CD14-positive monocyte (primary cell): ENCODE data around the gene TALDO1. TPM values are rescaled to one million over a fixed set of nuclear protein-coding genes. Genes with fewer than 3 reads are reported as not detected.

Source experiments
- DNase-seq, 3 donors: peaks; one replicate each; pipeline ENCODE4 v3.0.0-alpha.2; 2011 to 2022
- H2AFZ ChIP-seq: 2 replicates; pipeline ENCODE4 v1.6.0; 2012; ENCODE audit warnings: mild to moderate bottlenecking, low read depth, low read length, inconsistent platforms; ENCODE audit not compliant: insufficient read depth, poor library complexity, severe bottlenecking
- H3K27ac ChIP-seq, 2 donors: 1 replicate in 1 of 2; 2 replicates in 1 of 2; pipeline ENCODE4 v1.5.1; 2012 to 2013; ENCODE audit warnings: low read length in 2 of 2, control low read depth in 1 of 2, inconsistent platforms in 1 of 2, low read depth in 1 of 2, mild to moderate bottlenecking in 1 of 2
- H3K27me3 ChIP-seq, 2 donors: one replicate each; pipeline versions ENCODE4 v1.6.0 to v1.6.1; 2011 to 2013; ENCODE audit warnings: low read length in 2 of 2; ENCODE audit not compliant: control insufficient read depth in 2 of 2, insufficient read depth in 2 of 2
- H3K36me3 ChIP-seq, 2 donors: replicated peaks in 1 of 2; 1 replicate in 1 of 2; 2 replicates in 1 of 2; pipeline versions ENCODE4 v1.5.1 to v1.6.1; 2012 to 2013; ENCODE audit warnings: low read length in 2 of 2, control low read depth in 1 of 2, inconsistent platforms in 1 of 2, mild to moderate bottlenecking in 1 of 2; ENCODE audit not compliant: insufficient read depth in 2 of 2, control insufficient read depth in 1 of 2
- H3K4me1 ChIP-seq, 2 donors: 1 replicate in 1 of 2; 2 replicates in 1 of 2; pipeline versions ENCODE4 v1.5.1 to v1.6.1; 2012 to 2013; ENCODE audit warnings: low read length in 2 of 2, control low read depth in 1 of 2, inconsistent platforms in 1 of 2, mild to moderate bottlenecking in 1 of 2, moderate library complexity in 1 of 2; ENCODE audit not compliant: insufficient read depth in 2 of 2, control insufficient read depth in 1 of 2
- H3K4me2 ChIP-seq: replicated peaks from 2 replicates; pipeline ENCODE3; 2012; ENCODE audit warnings: low read length, moderate library complexity, mild to moderate bottlenecking; ENCODE audit not compliant: poor library complexity, severe bottlenecking; ENCODE audit errors: extremely low read depth
- H3K4me3 ChIP-seq, 3 experiments: fragments of 200-600 bp in 1 of 3; sonication (generic) in 1 of 3; replicated peaks in 1 of 3; 1 replicate in 2 of 3; 2 replicates in 1 of 3; pipeline ENCODE4 v1.5.1; 2011 to 2013; ENCODE audit warnings: low read length in 3 of 3, mild to moderate bottlenecking in 3 of 3, control low read depth in 2 of 3, low read depth in 2 of 3, inconsistent platforms in 1 of 3, moderate library complexity in 1 of 3
- H3K79me2 ChIP-seq: 2 replicates; pipeline ENCODE4 v1.6.0; 2012; ENCODE audit warnings: mild to moderate bottlenecking, control low read depth, inconsistent platforms, low read length, moderate library complexity; ENCODE audit not compliant: insufficient read depth
- H3K9ac ChIP-seq: 2 replicates; pipeline ENCODE4 v1.6.0; 2017; ENCODE audit warnings: low read length, mild to moderate bottlenecking; ENCODE audit not compliant: insufficient read depth, poor library complexity, severe bottlenecking
- H3K9me3 ChIP-seq, 2 donors: replicated peaks in 1 of 2; 1 replicate in 1 of 2; 2 replicates in 1 of 2; pipeline versions ENCODE4 v1.5.1 to v1.6.1; 2012 to 2013; ENCODE audit warnings: low read length in 2 of 2, control low read depth in 1 of 2; ENCODE audit not compliant: control insufficient read depth in 1 of 2, insufficient read depth in 1 of 2
- H4K20me1 ChIP-seq: 2 replicates; pipeline ENCODE4 v1.6.0; 2012; ENCODE audit warnings: mild to moderate bottlenecking, low read length, control low read depth, moderate library complexity; ENCODE audit not compliant: insufficient read depth
- H3K27ac Mint-ChIP-seq, 7 donors: one replicate each; pipeline ENCODE4 v1.8.0; 2020; ENCODE audit warnings: mild to moderate bottlenecking in 7 of 7, mixed read lengths in 7 of 7, moderate library complexity in 6 of 7, inconsistent platforms in 2 of 7
- H3K27me3 Mint-ChIP-seq, 3 donors: one replicate each; pipeline ENCODE4 v1.8.0; 2021 to 2022; ENCODE audit warnings: low read depth in 3 of 3, mild to moderate bottlenecking in 3 of 3, mixed read lengths in 3 of 3, moderate library complexity in 3 of 3, inconsistent platforms in 1 of 3
- H3K36me3 Mint-ChIP-seq, 2 donors: one replicate each; pipeline ENCODE4 v1.8.0; 2020; ENCODE audit warnings: mixed read lengths in 2 of 2, inconsistent platforms in 1 of 2, mild to moderate bottlenecking in 1 of 2
- H3K4me1 Mint-ChIP-seq: one replicate; pipeline ENCODE4 v1.8.0; 2020; ENCODE audit warnings: mild to moderate bottlenecking, mixed read lengths
- H3K4me3 Mint-ChIP-seq, 2 donors: one replicate each; pipeline ENCODE4 v1.8.0; 2020; ENCODE audit warnings: mild to moderate bottlenecking in 2 of 2, mixed read lengths in 2 of 2, moderate library complexity in 1 of 2
- H3K9me3 Mint-ChIP-seq, 7 donors: one replicate each; pipeline ENCODE4 v1.8.0; 2020 to 2022; ENCODE audit warnings: mixed read lengths in 7 of 7, mild to moderate bottlenecking in 6 of 7, moderate library complexity in 6 of 7, inconsistent platforms in 2 of 7
- WGBS: methylation state at CpG from one replicate; pipeline ENCODE4 v1.1.5; 2013; ENCODE audit warnings: missing lambda C conversion rate; ENCODE audit not compliant: insufficient coverage; 5-methylcytosine and 5-hydroxymethylcytosine counted together
- intact Hi-C, 2 donors: fragments of 100-400 bp; cut with micrococcal nuclease; formaldehyde crosslinking; loops; one replicate each; pipeline versions ENCODE4 v1.15.0 to v1.15.1; 2023
- polyA plus RNA-seq, 3 donors: library from polyadenylated mRNA; depleted of rRNA in 1 of 3; unstranded in 2 of 3; stranded (reverse) in 1 of 3; fragments of 300-500 nt in 2 of 3; fragments of >200 nt in 1 of 3; fragmentation: Illumina TruSeq in 2 of 3; gene quantifications; 1 replicate in 2 of 3; 2 replicates in 1 of 3; pipeline ENCODE4 v1.2.3, GENCODE V29; 2012 to 2021
- TF ChIP-seq, protein P1 (sequence below): fragments of 200-600 bp; IDR thresholded peaks from one replicate; pipeline ENCODE4 v1.8.0; 2022; ENCODE audit warnings: antibody characterized with exemption, mild to moderate bottlenecking

TALDO1 gene
- polyA plus RNA-seq, 3 donors: 502 to 1,249 (median 1,224) TPM

GRCh38 chr11:812390-812789 lies 65.1 kb downstream of the TALDO1 start:
- intact Hi-C loops: no loop called here
- Histone ChIP-seq H3K27me3 (no peaks in the 10 kb centered on the region), H3K9ac (no peak overlapping the region), H3K4me3 (no peak overlapping the region), H3K36me3 (peaks cover 23 to 29% of the 10 kb centered on the region in 2 donors), H4K20me1 (peaks cover 40% of the 10 kb centered on the region), H3K9me3 (no peaks in the 10 kb centered on the region), H3K4me1 (peaks cover 24 to 30% of the 10 kb centered on the region in 2 donors), H3K27ac (no peak overlapping the region), H3K79me2 (peaks cover 44% of the 10 kb centered on the region), H3K4me2 (no peak overlapping the region), H2AFZ (no peak overlapping the region)
- Mint-ChIP-seq H3K4me3 (no peak overlapping the region), H3K4me1 (peaks cover 32% of the 10 kb centered on the region), H3K27ac (peak overlapping the region in 2 of 7 donors; percentile 26 to 50), H3K9me3 (peaks cover 0 to 2% (median 0%) of the 10 kb centered on the region in 7 donors), H3K27me3 (peaks cover 0 to 1% (median 0%) of the 10 kb centered on the region in 3 donors), H3K36me3 (peaks cover 22 to 30% of the 10 kb centered on the region in 2 donors)
- TF ChIP-seq, protein P1, sequence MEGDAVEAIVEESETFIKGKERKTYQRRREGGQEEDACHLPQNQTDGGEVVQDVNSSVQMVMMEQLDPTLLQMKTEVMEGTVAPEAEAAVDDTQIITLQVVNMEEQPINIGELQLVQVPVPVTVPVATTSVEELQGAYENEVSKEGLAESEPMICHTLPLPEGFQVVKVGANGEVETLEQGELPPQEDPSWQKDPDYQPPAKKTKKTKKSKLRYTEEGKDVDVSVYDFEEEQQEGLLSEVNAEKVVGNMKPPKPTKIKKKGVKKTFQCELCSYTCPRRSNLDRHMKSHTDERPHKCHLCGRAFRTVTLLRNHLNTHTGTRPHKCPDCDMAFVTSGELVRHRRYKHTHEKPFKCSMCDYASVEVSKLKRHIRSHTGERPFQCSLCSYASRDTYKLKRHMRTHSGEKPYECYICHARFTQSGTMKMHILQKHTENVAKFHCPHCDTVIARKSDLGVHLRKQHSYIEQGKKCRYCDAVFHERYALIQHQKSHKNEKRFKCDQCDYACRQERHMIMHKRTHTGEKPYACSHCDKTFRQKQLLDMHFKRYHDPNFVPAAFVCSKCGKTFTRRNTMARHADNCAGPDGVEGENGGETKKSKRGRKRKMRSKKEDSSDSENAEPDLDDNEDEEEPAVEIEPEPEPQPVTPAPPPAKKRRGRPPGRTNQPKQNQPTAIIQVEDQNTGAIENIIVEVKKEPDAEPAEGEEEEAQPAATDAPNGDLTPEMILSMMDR: no peak
- 100% methylated on average over 2 of the region's 3 CpGs for WGBS
- DNase-seq: no peak

DNA sequence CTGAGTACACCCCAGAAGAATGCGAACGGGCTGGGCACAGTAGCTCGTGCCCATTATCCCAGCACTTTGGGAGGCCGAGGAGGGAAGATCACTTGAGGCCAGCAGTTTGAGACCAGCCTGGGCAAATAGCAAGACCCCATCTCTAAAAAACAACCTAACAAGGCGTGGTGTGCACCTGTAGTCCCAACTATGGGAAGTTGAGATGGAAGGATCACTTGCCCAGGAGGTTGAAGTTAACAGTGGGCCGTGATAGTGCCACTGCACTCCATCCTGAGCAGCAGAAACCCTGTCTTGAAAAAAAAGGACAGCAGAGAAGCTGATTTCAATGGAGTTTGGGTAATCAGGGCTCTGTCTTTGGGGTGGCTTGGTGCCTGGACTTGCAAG lies 65.8 kb downstream of the TALDO1 start:
- no peaks in the 10 kb centered on the region for H3K9me3 ChIP-seq
- H3K79me2 ChIP-seq: peaks cover 38% of the 10 kb centered on the region
- no peak overlapping the region for H3K4me2 ChIP-seq
- H3K27ac ChIP-seq: no peak overlapping the region
- no peaks in the 10 kb centered on the region for H3K27me3 ChIP-seq
- Mint-ChIP-seq H3K4me1 (peaks cover 27% of the 10 kb centered on the region), H3K27ac (peak overlapping the region in 1 of 7 donors; percentile 19), H3K27me3 (peaks cover 0 to 5% (median 0%) of the 10 kb centered on the region in 3 donors), H3K4me3 (no peak overlapping the region), H3K9me3 (peaks cover 0 to 2% (median 0%) of the 10 kb centered on the region in 7 donors), H3K36me3 (peaks cover 22 to 30% of the 10 kb centered on the region in 2 donors)
- TF ChIP-seq, protein P1: no peak
- WGBS: 96% methylated on average over 4 of the region's 6 CpGs
- intact Hi-C loops: no loop called here
- H2AFZ ChIP-seq: no peak overlapping the region
- H3K36me3 ChIP-seq: peaks cover 23 to 29% of the 10 kb centered on the region in 2 donors
- no peak for DNase-seq
- H3K4me3 ChIP-seq: no peak overlapping the region
- H3K9ac ChIP-seq: no peak overlapping the region
- H3K4me1 ChIP-seq: peaks cover 22 to 30% of the 10 kb centered on the region in 2 donors
- peaks cover 40% of the 10 kb centered on the region for H4K20me1 ChIP-seq
